GM19328 (cell line): ENCODE results near the gene EGR4.

ENCODE experiments used
- ATAC-seq: cut with Tn5 transposase; IDR thresholded peaks from one replicate; pipeline ENCODE4 v1.9.1; 2021; ENCODE audit warnings: mild to moderate bottlenecking, moderate library complexity; ENCODE audit not compliant: unreplicated experiment

The EGR4 gene

GRCh38 chr2:73290049-73290839 lies 3.1 kb downstream of the EGR4 start:
- no peak for ATAC-seq

GRCh38 chr2:73289304-73289703 lies 4.0 kb downstream of the EGR4 start:
- ATAC-seq, result no peak

GRCh38 chr2:73286134-73286655 lies 7.2 kb downstream of the EGR4 start:
- no peak for ATAC-seq

- peak; percentile 56 for ATAC-seq
Observed at GRCh38 chr2:73285159-73285739, 8.1 kb downstream of the EGR4 start.

- peak; percentile 66 for ATAC-seq
Observed at GRCh38 chr2:73284296-73285158, 8.8 kb downstream of the EGR4 start, which contains the start of gene FBXO41. Gene FBXO41 (minus strand): TSS chr2:73284478. CDS start chr2:73269630, 14,848 bp downstream.

GRCh38 chr2:73283545-73284295 lies 9.6 kb downstream of the EGR4 start:
- ATAC-seq, result peak; percentile 14

GRCh38 chr2:73282924-73283544 lies 10.3 kb downstream of the EGR4 start:
- no peak for ATAC-seq

- ATAC-seq, result no peak
Observed at GRCh38 chr2:73281244-73281643, 12.1 kb downstream of the EGR4 start.

GRCh38 chr2:73279852-73280251 lies 13.5 kb downstream of the EGR4 start:
- ATAC-seq, result no peak

- no peak for ATAC-seq
Observed at GRCh38 chr2:73272270-73272669, 21.1 kb downstream of the EGR4 start.

- no peak for ATAC-seq
Observed at GRCh38 chr2:73269686-73270465, 23.5 kb downstream of the EGR4 start.

GRCh38 chr2:73268830-73269685 lies 24.3 kb downstream of the EGR4 start:
- peak; percentile 76 for ATAC-seq

- no peak for ATAC-seq
Observed at GRCh38 chr2:73268366-73268829, 24.9 kb downstream of the EGR4 start.

GRCh38 chr2:73267008-73267407 lies 26.3 kb downstream of the EGR4 start:
- ATAC-seq, result no peak

- no peak for ATAC-seq
Observed at GRCh38 chr2:73266061-73266901, 27.1 kb downstream of the EGR4 start.

- ATAC-seq, result no peak
Observed at GRCh38 chr2:73265298-73266060, 27.9 kb downstream of the EGR4 start.

- no peak for ATAC-seq
Observed at GRCh38 chr2:73264783-73265182, 28.6 kb downstream of the EGR4 start.
